GM12865 (cell line): ENCODE results near the gene PPFIA2.

Source experiments
- DNase-seq: peaks from one replicate; pipeline ENCODE4 v3.0.0; 2010; ENCODE audit warnings: low read depth
- H3K4me3 ChIP-seq: 2 replicates; pipeline ENCODE4 v1.5.1; 2011; ENCODE audit warnings: mild to moderate bottlenecking, low read depth, low read length, control low read depth
- TF ChIP-seq, protein P1 (sequence below): IDR thresholded peaks from 2 replicates; pipeline ENCODE4 v1.5.1; 2011; ENCODE audit warnings: low read length, control low read depth, low read depth, inconsistent platforms; ENCODE audit not compliant: insufficient read depth; ENCODE audit errors: missing control alignments

Gene PPFIA2

DNA sequence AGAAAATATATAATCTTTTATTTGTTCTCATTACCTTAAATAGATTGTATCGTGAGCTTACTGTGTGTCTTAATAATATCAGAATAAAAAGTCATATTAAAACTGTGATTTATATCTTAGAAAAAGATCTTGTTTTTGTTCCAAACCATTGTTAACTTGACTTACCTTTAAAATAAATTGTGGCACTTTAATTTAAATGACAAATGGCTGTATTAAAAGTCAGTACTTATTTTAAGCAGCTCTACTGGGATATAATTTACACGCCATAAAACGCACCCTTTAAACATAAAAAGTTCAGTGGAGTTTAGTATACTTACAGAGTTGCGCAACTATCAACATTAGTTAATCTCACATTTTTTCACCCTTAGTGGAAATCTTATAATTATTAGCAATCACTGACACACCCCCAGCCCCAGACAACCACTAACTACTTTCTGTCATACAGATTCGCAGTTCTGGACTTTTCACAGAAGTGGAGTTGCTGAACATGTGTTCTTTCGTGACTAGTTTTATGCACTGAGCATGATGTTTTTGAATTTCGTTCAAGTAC is 369.5 kb downstream of the PPFIA2 start:
- DNase-seq = no peak
- TF ChIP-seq, protein P1, sequence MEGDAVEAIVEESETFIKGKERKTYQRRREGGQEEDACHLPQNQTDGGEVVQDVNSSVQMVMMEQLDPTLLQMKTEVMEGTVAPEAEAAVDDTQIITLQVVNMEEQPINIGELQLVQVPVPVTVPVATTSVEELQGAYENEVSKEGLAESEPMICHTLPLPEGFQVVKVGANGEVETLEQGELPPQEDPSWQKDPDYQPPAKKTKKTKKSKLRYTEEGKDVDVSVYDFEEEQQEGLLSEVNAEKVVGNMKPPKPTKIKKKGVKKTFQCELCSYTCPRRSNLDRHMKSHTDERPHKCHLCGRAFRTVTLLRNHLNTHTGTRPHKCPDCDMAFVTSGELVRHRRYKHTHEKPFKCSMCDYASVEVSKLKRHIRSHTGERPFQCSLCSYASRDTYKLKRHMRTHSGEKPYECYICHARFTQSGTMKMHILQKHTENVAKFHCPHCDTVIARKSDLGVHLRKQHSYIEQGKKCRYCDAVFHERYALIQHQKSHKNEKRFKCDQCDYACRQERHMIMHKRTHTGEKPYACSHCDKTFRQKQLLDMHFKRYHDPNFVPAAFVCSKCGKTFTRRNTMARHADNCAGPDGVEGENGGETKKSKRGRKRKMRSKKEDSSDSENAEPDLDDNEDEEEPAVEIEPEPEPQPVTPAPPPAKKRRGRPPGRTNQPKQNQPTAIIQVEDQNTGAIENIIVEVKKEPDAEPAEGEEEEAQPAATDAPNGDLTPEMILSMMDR = no peak
- H3K4me3 ChIP-seq = no peak overlapping the region

DNA sequence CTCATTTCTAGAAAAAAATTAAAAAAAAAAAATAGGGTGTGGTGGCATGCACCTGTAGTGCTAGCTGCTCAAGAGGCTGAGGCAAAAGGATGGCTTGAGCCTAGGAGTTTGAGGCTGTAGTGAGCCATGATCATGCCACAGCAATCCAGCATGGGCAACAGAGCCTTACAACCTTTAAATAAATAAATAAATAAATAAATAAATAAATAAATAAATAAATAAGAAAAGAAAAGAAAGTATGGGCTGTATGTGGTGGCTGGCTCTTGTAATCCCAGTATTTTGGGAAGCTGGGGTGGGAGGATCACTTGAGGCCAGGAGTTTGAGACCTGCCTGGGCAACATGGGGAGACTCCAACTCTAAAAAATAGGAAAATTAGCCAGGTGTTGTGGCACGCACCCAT is 373.0 kb downstream of the PPFIA2 start:
- no peak for DNase-seq
- TF ChIP-seq, protein P1 = no peak
- H3K4me3 ChIP-seq = no peak overlapping the region

DNA sequence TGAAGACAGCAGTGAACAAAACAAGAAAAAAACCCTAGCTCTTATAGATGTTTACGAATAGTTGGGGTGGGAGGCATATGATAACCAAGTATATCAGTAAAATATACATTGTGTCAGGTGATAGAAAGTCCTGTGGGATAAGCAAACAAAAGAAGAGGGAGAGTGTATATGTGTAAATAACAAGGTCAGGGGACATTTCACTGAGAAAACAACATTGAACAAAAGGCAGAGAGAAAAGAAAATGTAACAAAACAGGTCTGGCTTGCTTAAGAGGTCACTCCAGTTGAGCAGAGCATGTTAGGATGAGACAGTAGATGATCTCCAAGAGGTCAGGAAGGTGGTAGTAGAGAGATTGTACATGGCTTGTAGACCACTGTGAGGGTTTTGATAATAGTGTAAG is 377.2 kb downstream of the PPFIA2 start:
- no peak for DNase-seq
- H3K4me3 ChIP-seq = no peak overlapping the region
- TF ChIP-seq, protein P1 = no peak

DNA sequence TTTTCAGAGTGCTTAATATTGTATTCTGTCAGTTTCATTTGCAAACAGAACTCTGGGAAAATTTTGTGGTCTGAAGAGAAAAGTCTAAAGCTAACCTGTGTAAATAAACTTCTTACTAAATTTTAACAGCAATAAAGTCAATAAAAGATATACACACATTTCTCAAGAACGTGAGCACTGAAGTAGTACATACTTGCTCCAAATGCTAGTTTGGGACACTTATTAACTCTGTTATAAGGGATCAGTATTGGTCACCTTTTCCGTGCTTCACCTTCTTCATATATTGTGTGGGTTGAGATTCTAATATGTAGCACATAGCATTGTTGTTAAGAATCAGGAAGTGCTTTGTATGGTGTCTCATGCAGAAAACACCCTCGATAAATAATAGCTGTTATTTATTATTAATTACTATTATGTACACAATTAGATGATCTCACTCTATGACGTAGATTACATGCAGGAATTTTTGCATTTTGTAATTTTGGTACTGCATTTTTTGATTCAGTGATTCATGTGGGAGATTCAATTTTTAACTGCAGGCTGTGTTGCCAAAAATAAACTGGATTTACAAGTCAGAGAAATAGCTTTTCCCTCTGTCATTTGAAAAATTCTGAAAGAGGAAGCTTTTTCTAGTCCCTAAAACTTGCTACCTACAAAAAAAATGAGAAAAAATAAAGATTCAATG is 380.4 kb downstream of the PPFIA2 start:
- DNase-seq = no peak
- TF ChIP-seq, protein P1 = no peak
- no peak overlapping the region for H3K4me3 ChIP-seq

DNA sequence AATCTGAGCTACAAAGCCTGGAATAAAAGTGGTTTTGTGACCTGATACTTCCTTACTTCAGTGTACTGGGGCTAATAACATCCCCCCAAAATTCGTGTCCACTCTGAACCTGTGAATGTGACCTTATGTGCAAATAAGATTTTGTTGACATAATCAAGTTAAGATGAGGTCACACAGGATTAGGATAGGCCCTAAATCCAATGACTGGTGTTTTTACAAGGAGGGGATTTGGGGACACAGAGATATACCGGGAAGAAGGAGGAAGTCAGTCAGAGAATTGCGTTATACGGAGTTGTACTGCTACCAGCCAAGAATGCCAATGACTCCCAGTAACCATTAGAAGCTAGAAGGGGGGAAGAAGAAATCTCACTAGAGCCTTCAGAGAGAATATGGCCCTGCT is 381.4 kb downstream of the PPFIA2 start:
- TF ChIP-seq, protein P1 = no peak

DNA sequence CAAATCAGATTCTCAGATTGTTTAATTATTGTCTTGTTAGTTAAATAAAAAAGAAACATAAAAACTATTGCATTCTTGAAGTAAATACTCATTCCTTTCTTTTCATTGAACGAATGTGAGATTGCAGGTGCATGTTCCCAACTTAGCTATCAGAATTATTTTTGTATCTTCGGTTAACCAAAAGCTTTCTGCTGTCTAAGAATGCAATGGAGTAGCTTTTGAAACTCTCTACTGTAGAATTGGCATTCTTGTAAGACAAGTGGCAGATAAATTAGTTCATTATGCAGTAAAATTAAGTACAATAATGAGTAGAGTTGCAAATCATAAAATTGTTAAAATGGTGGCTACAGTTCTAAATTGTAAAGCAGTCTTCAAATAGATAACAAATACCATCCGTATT is 383.2 kb downstream of the PPFIA2 start:
- TF ChIP-seq, protein P1 = no peak
- no peak for DNase-seq
- no peak overlapping the region for H3K4me3 ChIP-seq

More for the DNA sequence above, 381.4 kb downstream of the PPFIA2 start:
- no peak overlapping the region for H3K4me3 ChIP-seq
- DNase-seq = no peak

DNA sequence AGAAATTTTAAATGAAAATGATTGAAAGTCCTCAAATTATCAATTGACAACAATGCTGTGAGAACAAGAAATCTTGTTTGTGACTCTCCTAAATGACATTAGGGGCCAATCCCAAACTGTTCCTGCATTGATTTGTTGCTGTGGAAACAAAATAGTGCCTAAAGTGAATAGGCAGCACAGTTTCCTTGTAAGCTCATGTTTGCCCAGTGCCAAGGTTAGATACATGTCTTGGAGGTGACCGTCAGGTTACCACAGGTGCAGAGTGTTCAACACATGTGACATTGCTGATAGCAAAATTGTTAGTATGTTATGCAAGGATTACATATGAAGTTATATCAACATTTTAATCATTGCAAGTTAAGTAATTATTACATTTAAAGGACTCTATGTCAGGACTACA is 388.7 kb downstream of the PPFIA2 start:
- no peak for DNase-seq
- H3K4me3 ChIP-seq = no peak overlapping the region
- TF ChIP-seq, protein P1 = no peak
